SU-DHL-6 (cell line): ENCODE results near the gene FOXQ1.

ENCODE experiments used
- H2AFZ ChIP-seq: fragments of 200-600 bp; sonication (generic); 2 replicates; pipeline ENCODE4 v1.6.1; 2014; ENCODE audit warnings: low read depth, mild to moderate bottlenecking, moderate library complexity, mixed read lengths, antibody characterized with exemption, low read length; ENCODE audit not compliant: severe bottlenecking
- H3F3A ChIP-seq: fragments of 200-600 bp; shearing (Covaris generic); 2 replicates; pipeline ENCODE4 v1.6.0; 2016; ENCODE audit warnings: antibody characterized with exemption, mild to moderate bottlenecking; ENCODE audit not compliant: insufficient read depth
- H3K27ac ChIP-seq: fragments of 200-600 bp; sonication (generic); 2 replicates; pipeline ENCODE4 v1.5.1; 2016; ENCODE audit warnings: low read depth, mild to moderate bottlenecking, low read length, moderate library complexity, mixed read lengths
- H3K27me3 ChIP-seq: fragments of 200-600 bp; sonication (generic), shearing (Covaris generic); 2 replicates; pipeline ENCODE4 v1.6.0; 2014; ENCODE audit warnings: mild to moderate bottlenecking, low read length
- H3K36me3 ChIP-seq: fragments of 200-600 bp; sonication (generic); 2 replicates; pipeline ENCODE4 v1.6.1; 2014; ENCODE audit warnings: mild to moderate bottlenecking, low read length, mixed read lengths
- H3K4me2 ChIP-seq: fragments of 300-600, 200-600 bp; shearing (Covaris generic), sonication (generic); 2 replicates; pipeline ENCODE4 v1.6.0; 2014; ENCODE audit warnings: low read length, low read depth, mild to moderate bottlenecking; ENCODE audit not compliant: poor library complexity, severe bottlenecking
- H3K4me3 ChIP-seq: fragments of 200-600 bp; sonication (generic); 2 replicates; pipeline ENCODE4 v1.5.1; 2014; ENCODE audit warnings: antibody characterized with exemption, low read length, mild to moderate bottlenecking, mixed read lengths; ENCODE audit not compliant: insufficient read depth, poor library complexity, severe bottlenecking
- H3K79me2 ChIP-seq: fragments of 200-600 bp; sonication (generic); 2 replicates; pipeline ENCODE4 v1.6.1; 2014; ENCODE audit warnings: mild to moderate bottlenecking, low read length, moderate library complexity; ENCODE audit not compliant: insufficient read depth
- H3K9ac ChIP-seq: fragments of 200-600 bp; sonication (generic); 2 replicates; pipeline ENCODE4 v1.7.0; 2014; ENCODE audit warnings: mild to moderate bottlenecking, low read length
- H3K9me2 ChIP-seq: fragments of 200-600 bp; sonication (generic); replicated peaks from 2 replicates; pipeline ENCODE4 v1.6.1; 2014; ENCODE audit warnings: low read length; ENCODE audit not compliant: insufficient read depth
- H3K9me3 ChIP-seq: fragments of 200-600 bp; sonication (generic); 2 replicates; pipeline ENCODE4 v1.6.1; 2014; ENCODE audit warnings: low read length, mixed read lengths; ENCODE audit not compliant: insufficient read depth
- H4K20me1 ChIP-seq: fragments of 200-600 bp; sonication (generic); 2 replicates; pipeline ENCODE4 v1.6.1; 2014; ENCODE audit warnings: low read depth, mild to moderate bottlenecking, antibody characterized with exemption, low read length, moderate library complexity, mixed read lengths
- EZH2phosphoT487 ChIP-seq: fragments of 200-600 bp; sonication (generic), shearing (Covaris generic); conservative IDR thresholded peaks from 2 replicates; pipeline ENCODE4 v1.6.1; 2018; ENCODE audit warnings: mild to moderate bottlenecking, antibody characterized with exemption, low read length, moderate library complexity, mixed read lengths
- TF ChIP-seq, protein P1 (sequence below): fragments of 200-600 bp; sonication (generic); IDR thresholded peaks from one replicate; pipeline ENCODE4 v1.5.1; 2017; ENCODE audit warnings: antibody characterized with exemption, mild to moderate bottlenecking, low read length, moderate library complexity; ENCODE audit not compliant: insufficient read depth, poor library complexity, severe bottlenecking

The FOXQ1 gene

DNA sequence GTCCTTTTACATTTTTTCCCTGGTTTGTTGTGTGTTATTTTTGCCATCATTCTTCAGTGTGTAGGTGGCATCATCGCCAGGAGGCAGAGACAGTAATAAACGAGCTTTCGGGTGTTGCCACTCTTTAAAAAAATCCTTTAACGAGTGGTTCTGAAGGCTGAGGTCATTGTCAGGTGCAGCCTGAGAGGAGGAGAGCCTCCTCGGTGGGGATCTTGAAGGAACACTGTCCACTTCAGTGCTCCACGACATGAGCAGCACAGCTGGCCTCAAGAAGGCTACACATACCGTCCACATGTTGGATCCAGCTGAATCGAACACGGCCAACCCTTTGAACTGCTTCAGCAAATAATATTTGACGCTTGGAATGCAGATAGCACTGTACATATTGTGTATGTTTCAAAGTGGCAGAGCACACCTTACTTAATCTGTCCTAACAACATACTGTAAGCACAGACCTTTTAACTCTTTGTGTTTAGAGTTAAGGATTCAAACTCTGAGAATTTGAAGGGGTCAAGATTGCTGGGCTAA, 48.0 kb upstream of the FOXQ1 start:
- Histone ChIP-seq H3K27me3 (no peaks in the 10 kb centered on the region), H2AFZ (no peak overlapping the region)
- TF ChIP-seq EZH2phosphoT487 = no peak
- TF ChIP-seq, protein P1, sequence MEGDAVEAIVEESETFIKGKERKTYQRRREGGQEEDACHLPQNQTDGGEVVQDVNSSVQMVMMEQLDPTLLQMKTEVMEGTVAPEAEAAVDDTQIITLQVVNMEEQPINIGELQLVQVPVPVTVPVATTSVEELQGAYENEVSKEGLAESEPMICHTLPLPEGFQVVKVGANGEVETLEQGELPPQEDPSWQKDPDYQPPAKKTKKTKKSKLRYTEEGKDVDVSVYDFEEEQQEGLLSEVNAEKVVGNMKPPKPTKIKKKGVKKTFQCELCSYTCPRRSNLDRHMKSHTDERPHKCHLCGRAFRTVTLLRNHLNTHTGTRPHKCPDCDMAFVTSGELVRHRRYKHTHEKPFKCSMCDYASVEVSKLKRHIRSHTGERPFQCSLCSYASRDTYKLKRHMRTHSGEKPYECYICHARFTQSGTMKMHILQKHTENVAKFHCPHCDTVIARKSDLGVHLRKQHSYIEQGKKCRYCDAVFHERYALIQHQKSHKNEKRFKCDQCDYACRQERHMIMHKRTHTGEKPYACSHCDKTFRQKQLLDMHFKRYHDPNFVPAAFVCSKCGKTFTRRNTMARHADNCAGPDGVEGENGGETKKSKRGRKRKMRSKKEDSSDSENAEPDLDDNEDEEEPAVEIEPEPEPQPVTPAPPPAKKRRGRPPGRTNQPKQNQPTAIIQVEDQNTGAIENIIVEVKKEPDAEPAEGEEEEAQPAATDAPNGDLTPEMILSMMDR = no peak

DNA sequence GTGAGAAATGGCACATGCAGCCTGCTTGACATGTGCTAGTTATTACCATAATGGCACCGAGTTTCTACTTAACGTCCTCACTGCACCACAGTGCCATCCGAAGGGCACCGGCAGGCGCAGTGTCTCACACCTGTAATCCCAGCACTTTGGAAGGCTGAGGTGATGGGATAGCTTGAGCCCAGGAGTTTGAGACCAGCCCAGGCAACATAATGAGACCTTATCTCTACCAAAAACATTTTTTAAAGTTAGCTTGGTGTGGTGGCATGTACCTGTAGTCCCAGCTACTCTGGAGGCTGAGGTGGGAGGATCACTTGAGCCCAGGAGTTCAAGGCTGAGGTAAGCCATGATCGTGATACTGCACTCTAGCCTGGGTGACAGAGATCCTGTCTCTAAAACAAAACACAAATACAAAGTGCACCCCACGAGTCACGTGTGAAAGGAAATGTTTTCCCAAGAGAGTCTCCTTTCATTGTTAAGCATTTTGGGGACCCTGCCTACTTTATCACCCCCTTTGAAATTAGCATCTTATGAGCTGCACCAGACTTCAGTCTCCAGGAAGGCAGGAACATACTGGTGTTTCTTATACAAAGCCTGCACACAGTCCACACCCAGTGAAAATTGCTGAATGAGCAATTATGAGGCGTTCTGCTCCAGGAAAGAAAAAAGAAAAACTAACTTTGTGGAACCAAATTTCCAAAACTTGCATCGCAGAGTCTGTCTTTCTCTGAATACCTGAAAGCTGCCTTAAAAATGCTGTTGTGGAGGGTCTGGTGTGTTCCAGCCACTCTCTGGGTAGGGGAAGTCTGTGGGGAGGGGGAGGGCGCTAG, 47.1 kb upstream of the FOXQ1 start:
- Histone ChIP-seq H3K27me3 (no peaks in the 10 kb centered on the region), H3K36me3 (no peaks in the 10 kb centered on the region), H3F3A (no peaks in the 10 kb centered on the region), H3K9ac (no peak overlapping the region), H3K79me2 (no peaks in the 10 kb centered on the region), H3K27ac (no peak overlapping the region), H3K9me2 (no peaks in the 10 kb centered on the region), H3K4me3 (no peak overlapping the region), H4K20me1 (no peaks in the 10 kb centered on the region), H3K9me3 (no peaks in the 10 kb centered on the region), H3K4me2 (no peak overlapping the region), H2AFZ (no peak overlapping the region)
- TF ChIP-seq, protein P1 = no peak
- TF ChIP-seq EZH2phosphoT487 = no peak

More for the DNA sequence above, 48.0 kb upstream of the FOXQ1 start:
- H3K4me2 ChIP-seq = no peak overlapping the region
- H3K4me3 ChIP-seq = no peak overlapping the region
- H3K9me2 ChIP-seq = no peaks in the 10 kb centered on the region
- H3K27ac ChIP-seq = no peak overlapping the region
- no peak overlapping the region for H3K9ac ChIP-seq
- no peaks in the 10 kb centered on the region for H3K36me3 ChIP-seq
- no peaks in the 10 kb centered on the region for H4K20me1 ChIP-seq
- no peaks in the 10 kb centered on the region for H3F3A ChIP-seq
- H3K9me3 ChIP-seq = no peaks in the 10 kb centered on the region
- no peaks in the 10 kb centered on the region for H3K79me2 ChIP-seq

DNA sequence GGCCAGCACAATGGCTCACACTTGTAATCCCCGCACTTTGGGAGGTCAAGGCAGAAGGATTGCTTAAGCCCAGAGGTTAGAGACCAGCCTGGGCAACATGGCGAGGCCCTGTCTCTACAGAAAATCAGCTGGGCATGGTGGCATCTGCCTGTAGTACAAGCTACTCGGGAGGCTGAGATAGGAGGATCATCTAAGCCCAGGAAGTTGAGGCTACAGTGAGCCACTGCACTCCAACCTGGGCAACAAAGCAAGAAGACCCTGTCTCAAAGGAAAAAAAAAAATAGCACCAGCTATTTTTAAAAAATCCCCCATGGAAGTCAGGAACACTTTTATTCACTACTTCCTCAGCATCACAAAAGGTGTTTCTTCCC, 45.2 kb upstream of the FOXQ1 start:
- Histone ChIP-seq H3K9me3 (peaks cover 5% of the 10 kb centered on the region; the same call in 1 of the 2 replicates), H3K27ac (no peak overlapping the region)

More for the DNA sequence above, 45.2 kb upstream of the FOXQ1 start:
- Histone ChIP-seq H3K4me2 (no peak overlapping the region), H2AFZ (no peak overlapping the region), H3F3A (no peaks in the 10 kb centered on the region), H3K36me3 (no peaks in the 10 kb centered on the region), H3K9me2 (no peaks in the 10 kb centered on the region), H3K4me3 (no peak overlapping the region), H4K20me1 (no peaks in the 10 kb centered on the region), H3K27me3 (no peaks in the 10 kb centered on the region), H3K9ac (no peak overlapping the region), H3K79me2 (no peaks in the 10 kb centered on the region)
- no peak for TF ChIP-seq EZH2phosphoT487
- TF ChIP-seq, protein P1 = no peak
